ENCODE results near the gene ANKRD33B.

DNA sequence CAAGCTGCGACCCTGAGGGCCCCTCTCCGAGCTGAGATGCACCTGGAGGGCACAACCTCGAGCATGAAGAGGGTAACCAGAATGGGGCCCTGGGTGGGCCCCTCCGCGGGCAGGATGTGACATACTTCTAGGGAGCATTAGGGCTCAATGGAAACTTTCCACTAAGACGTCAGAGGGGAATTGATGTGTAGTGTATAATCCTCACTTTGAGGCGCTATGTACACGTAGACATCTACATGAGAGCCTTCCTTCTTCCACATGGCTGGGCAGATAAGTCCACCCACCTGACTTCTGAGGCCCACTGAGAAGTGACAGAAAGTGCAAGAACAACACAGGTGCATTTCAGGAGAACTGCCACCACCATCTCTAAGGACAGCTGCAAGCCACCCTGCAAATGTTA is 136.1 kb downstream of the ANKRD33B start:
- TF ChIP-seq POLR2A (IDR thresholded peaks at IDR 0.05) (no peak), EP300 (IDR thresholded peaks at IDR 0.05) (no peak)

All from tibial nerve (tissue), 3 donors.